Uterus (tissue), 2 donors: ENCODE results near the gene TET2.

Source experiments
- CTCF ChIP-seq, 4 experiments: fragments of 200-600 bp in 2 of 4; fragments of 450-650 bp in 2 of 4; sonication (generic) in 2 of 4; IDR thresholded peaks; one replicate each; pipeline ENCODE4 v1.5.1; 2016 to 2019; ENCODE audit warnings: antibody characterized with exemption in 4 of 4, mild to moderate bottlenecking in 2 of 4, moderate library complexity in 1 of 4
- POLR2A ChIP-seq, 2 donors: fragments of 450-650 bp; IDR thresholded peaks; one replicate each; pipeline ENCODE4 v1.6.1; 2016; ENCODE audit warnings: antibody characterized with exemption in 2 of 2, mild to moderate bottlenecking in 1 of 2, moderate library complexity in 1 of 2

- no peak for TF ChIP-seq CTCF (IDR thresholded peaks at IDR 0.05)
- no peak for TF ChIP-seq POLR2A (IDR thresholded peaks at IDR 0.05)
Observed at GRCh38 chr4:105153749-105154148, 7.1 kb downstream of the TET2 start.
